Hepatocyte (in vitro differentiated cells): Measurements from ENCODE around the gene DLG2. TPM values are rescaled to one million over a fixed set of nuclear protein-coding genes. Genes with fewer than 3 reads are reported as not detected.

Experiments used
- DNase-seq: peaks from one replicate; pipeline ENCODE4 v3.0.0-alpha.2; 2016; ENCODE audit warnings: low spot score
- H2AFZ ChIP-seq: fragments of 200-600 bp; sonication (generic); 2 replicates; pipeline ENCODE4 v1.6.0; 2016; ENCODE audit warnings: antibody characterized with exemption, mild to moderate bottlenecking
- H3K27ac ChIP-seq: fragments of 200-600 bp; sonication (generic); 2 replicates; pipeline ENCODE4 v1.5.1; 2016; ENCODE audit warnings: mild to moderate bottlenecking
- H3K27me3 ChIP-seq: fragments of 200-600 bp; sonication (generic); 2 replicates; pipeline ENCODE4 v1.6.1; 2016
- H3K36me3 ChIP-seq: fragments of 200-600 bp; sonication (generic); replicated peaks from 2 replicates; pipeline ENCODE4 v1.5.1; 2016; ENCODE audit warnings: low read depth; ENCODE audit not compliant: insufficient read depth
- H3K4me1 ChIP-seq: fragments of 200-600 bp; sonication (generic); 2 replicates; pipeline ENCODE4 v1.5.1; 2016; ENCODE audit warnings: mild to moderate bottlenecking, moderate library complexity; ENCODE audit not compliant: insufficient read depth
- H3K4me2 ChIP-seq: fragments of 200-600 bp; sonication (generic); 2 replicates; pipeline ENCODE4 v1.6.0; 2016
- H3K4me3 ChIP-seq: fragments of 200-600 bp; sonication (generic); 2 replicates; pipeline ENCODE4 v1.5.1; 2016; ENCODE audit warnings: mild to moderate bottlenecking
- H3K79me2 ChIP-seq: fragments of 200-600 bp; sonication (generic); 2 replicates; pipeline ENCODE4 v1.6.0; 2017; ENCODE audit warnings: mild to moderate bottlenecking
- H3K9me2 ChIP-seq: fragments of 200-600 bp; sonication (generic); replicated peaks from 2 replicates; pipeline ENCODE4 v1.6.0; 2017; ENCODE audit warnings: mild to moderate bottlenecking; ENCODE audit not compliant: insufficient read depth
- H3K9me3 ChIP-seq: fragments of 200-600 bp; sonication (generic); 2 replicates; pipeline ENCODE4 v1.5.1; 2016; ENCODE audit warnings: low read depth, mild to moderate bottlenecking
- H4K20me1 ChIP-seq: fragments of 200-600 bp; sonication (generic); 2 replicates; pipeline ENCODE4 v1.6.0; 2016; ENCODE audit warnings: mild to moderate bottlenecking; ENCODE audit not compliant: insufficient read depth, poor library complexity, severe bottlenecking
- EZH2 ChIP-seq: fragments of 200-600 bp; sonication (generic); IDR thresholded peaks from 2 replicates; pipeline ENCODE4 v1.6.1; 2016; ENCODE audit warnings: antibody characterized with exemption, mild to moderate bottlenecking, borderline replicate concordance
- EZH2phosphoT487 ChIP-seq: fragments of 200-600 bp; sonication (generic); IDR thresholded peaks from one replicate; pipeline ENCODE4 v1.6.1; 2018; ENCODE audit warnings: antibody characterized with exemption, mild to moderate bottlenecking, low read depth, moderate library complexity; ENCODE audit not compliant: unreplicated experiment, severe bottlenecking
- whole genome bisulfite sequencing: methylation state at CpG from one replicate; pipeline ENCODE4 v1.1.6; 2016; ENCODE audit warnings: low lambda C conversion rate; ENCODE audit errors: missing lambda C conversion rate; 5-methylcytosine and 5-hydroxymethylcytosine counted together
- polyA plus RNA-seq: library from polyadenylated mRNA; unstranded; fragments of >200 nt; fragmentation: Nextera tagmentation; extraction: Ambion mirVana; gene quantifications from 2 replicates; pipeline ENCODE4 v1.2.1, GENCODE V29; 2016
- total RNA-seq: library from RNA; depleted of rRNA; stranded (reverse); fragments of >200 nt; gene quantifications from 2 replicates; pipeline ENCODE4 v1.2.3, GENCODE V29; 2014
- TF ChIP-seq, protein P1 (sequence below): fragments of 200-600 bp; sonication (generic); IDR thresholded peaks from 2 replicates; pipeline ENCODE4 v1.5.1; 2016; ENCODE audit warnings: antibody characterized with exemption, mild to moderate bottlenecking; ENCODE audit not compliant: poor library complexity

Gene DLG2
- total and polyA plus RNA-seq, 2 experiments from 2014 or later: 2.6 to 6.8 TPM

DNA sequence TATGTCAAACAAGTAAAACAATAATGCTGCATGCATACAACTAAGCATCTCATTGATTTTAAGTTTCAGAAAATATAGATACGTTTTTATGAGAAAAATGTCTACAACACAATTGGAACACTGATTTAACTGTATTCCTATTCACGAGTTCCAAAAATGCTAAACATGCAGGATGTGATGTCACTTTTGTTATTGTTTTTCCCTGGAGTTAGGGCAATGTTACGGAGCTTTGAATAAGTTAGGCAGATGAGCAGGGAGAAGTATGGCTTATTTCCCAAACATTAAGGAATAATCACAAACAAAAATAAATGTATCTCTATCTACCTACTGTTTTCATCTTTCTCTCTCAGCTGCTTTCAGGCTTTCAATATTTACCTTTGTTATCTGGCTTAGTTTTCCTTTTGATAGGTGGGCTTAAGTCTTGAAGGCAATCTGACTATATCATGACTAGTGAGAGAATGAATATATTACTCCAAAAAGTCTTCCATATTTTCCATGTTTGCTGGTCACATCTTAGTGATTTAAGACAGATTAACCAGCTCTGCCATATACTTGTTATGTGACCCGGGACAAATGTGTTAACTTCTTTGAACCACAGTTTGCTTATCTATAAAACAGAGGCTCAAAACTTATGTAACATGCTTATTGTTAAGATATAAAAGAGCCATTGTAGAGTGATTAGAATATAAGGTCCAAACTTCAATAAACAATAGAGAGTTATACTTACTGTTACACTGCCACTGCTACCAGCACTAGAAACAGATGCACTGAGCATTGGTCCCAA, 1486.6 kb downstream of the DLG2 start:
- Histone ChIP-seq H3K27ac (no peak overlapping the region), H3K4me1 (no peaks in the 10 kb centered on the region), H3K79me2 (no peaks in the 10 kb centered on the region), H3K9me3 (no peaks in the 10 kb centered on the region), H2AFZ (no peak overlapping the region), H3K4me2 (no peak overlapping the region), H3K27me3 (no peaks in the 10 kb centered on the region), H3K4me3 (no peak overlapping the region), H3K9me2 (no peaks in the 10 kb centered on the region), H4K20me1 (no peaks in the 10 kb centered on the region), H3K36me3 (no peaks in the 10 kb centered on the region)
- WGBS: 55% methylated on average over 4 of the region's 4 CpGs
- DNase-seq: no peak
- TF ChIP-seq, protein P1, sequence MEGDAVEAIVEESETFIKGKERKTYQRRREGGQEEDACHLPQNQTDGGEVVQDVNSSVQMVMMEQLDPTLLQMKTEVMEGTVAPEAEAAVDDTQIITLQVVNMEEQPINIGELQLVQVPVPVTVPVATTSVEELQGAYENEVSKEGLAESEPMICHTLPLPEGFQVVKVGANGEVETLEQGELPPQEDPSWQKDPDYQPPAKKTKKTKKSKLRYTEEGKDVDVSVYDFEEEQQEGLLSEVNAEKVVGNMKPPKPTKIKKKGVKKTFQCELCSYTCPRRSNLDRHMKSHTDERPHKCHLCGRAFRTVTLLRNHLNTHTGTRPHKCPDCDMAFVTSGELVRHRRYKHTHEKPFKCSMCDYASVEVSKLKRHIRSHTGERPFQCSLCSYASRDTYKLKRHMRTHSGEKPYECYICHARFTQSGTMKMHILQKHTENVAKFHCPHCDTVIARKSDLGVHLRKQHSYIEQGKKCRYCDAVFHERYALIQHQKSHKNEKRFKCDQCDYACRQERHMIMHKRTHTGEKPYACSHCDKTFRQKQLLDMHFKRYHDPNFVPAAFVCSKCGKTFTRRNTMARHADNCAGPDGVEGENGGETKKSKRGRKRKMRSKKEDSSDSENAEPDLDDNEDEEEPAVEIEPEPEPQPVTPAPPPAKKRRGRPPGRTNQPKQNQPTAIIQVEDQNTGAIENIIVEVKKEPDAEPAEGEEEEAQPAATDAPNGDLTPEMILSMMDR: no peak
- TF ChIP-seq EZH2 (no peak), EZH2phosphoT487 (no peak)

DNA sequence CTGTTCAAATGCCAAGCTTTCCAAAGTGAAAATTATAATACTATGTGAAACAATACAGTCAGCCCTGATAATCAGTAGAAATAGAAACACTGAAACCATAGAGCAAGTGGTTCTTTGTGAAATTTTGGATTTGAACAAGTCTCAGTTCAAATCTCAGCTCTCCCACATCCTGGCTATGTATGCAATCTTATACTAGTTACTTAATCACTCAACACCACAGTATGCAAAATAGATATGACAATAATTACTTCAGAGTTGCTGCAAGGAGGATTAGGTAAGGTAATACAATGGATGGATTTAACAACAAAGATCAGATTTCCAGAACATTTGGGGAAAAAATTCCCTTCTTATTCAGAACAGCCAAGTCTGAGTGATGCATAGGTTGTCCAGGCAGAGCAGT, 1489.2 kb downstream of the DLG2 start:
- H3K27ac ChIP-seq: no peak overlapping the region
- TF ChIP-seq EZH2 (no peak), EZH2phosphoT487 (no peak)
- TF ChIP-seq, protein P1: no peak
- H3K9me2 ChIP-seq: no peaks in the 10 kb centered on the region
- H2AFZ ChIP-seq: no peak overlapping the region
- DNase-seq: no peak
- H3K79me2 ChIP-seq: no peaks in the 10 kb centered on the region
- no peaks in the 10 kb centered on the region for H3K4me1 ChIP-seq
- no peak overlapping the region for H3K4me3 ChIP-seq
- no peaks in the 10 kb centered on the region for H3K36me3 ChIP-seq
- H3K27me3 ChIP-seq: no peaks in the 10 kb centered on the region
- no peak overlapping the region for H3K4me2 ChIP-seq
- no peaks in the 10 kb centered on the region for H4K20me1 ChIP-seq
- no peaks in the 10 kb centered on the region for H3K9me3 ChIP-seq

DNA sequence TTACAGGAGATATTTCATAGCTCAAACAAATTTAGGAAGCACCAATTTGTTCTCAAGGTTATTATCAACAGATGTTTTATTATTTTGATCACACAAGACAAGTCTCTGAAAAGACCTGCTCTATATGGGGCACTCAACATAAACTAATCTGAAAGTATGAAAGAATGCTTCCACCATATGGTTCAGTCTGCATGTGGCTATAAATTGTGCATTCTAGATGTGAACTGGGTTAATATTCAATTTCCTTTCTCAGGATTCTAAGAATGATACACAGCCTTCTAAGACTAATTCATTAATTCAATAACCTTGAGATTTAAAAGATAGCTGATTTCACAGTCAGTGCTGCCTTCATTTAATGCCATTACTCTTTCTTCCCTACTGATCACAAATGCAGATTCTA, 1489.6 kb downstream of the DLG2 start:
- Histone ChIP-seq H3K27me3 (no peaks in the 10 kb centered on the region), H3K9me2 (no peaks in the 10 kb centered on the region), H3K79me2 (no peaks in the 10 kb centered on the region), H3K4me2 (no peak overlapping the region), H3K36me3 (no peaks in the 10 kb centered on the region), H3K4me1 (no peaks in the 10 kb centered on the region), H2AFZ (no peak overlapping the region), H3K27ac (no peak overlapping the region), H4K20me1 (no peaks in the 10 kb centered on the region), H3K4me3 (no peak overlapping the region), H3K9me3 (no peaks in the 10 kb centered on the region)
- DNase-seq: no peak
- TF ChIP-seq EZH2phosphoT487: no peak
- TF ChIP-seq EZH2: no peak
- TF ChIP-seq, protein P1: no peak
